HG03045 (cell line): ENCODE measurements around the gene LEO1.
"Not testable (repeated sequence)": the region's sequence is repeated elsewhere in the genome, so short reads cannot be mapped to it uniquely, and the experiment has no call there.

ENCODE experiments used
- ATAC-seq: cut with Tn5 transposase; IDR thresholded peaks from one replicate; pipeline ENCODE4 v1.9.1; 2021; ENCODE audit warnings: mild to moderate bottlenecking, moderate library complexity; ENCODE audit not compliant: unreplicated experiment

Gene LEO1

DNA sequence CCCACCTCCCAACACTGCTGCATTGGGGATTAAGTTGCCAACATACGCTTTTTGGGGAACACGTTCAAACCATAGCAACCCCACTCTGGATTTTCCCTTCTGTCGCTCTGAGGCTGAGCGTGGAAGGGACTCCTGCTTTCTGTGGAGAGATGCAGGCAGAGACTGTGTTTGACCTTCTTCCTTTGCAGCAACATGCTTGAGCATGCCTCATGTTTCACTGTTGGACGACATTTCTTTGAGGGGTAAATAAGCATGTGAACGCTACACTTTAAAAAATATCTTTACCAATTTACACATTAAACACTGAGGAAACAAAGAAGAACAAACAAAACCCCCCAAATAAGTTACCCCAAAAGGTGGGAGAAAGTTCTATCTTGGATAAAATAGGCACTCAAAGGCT is 33.2 kb upstream of the LEO1 start:
- no peak for ATAC-seq

DNA sequence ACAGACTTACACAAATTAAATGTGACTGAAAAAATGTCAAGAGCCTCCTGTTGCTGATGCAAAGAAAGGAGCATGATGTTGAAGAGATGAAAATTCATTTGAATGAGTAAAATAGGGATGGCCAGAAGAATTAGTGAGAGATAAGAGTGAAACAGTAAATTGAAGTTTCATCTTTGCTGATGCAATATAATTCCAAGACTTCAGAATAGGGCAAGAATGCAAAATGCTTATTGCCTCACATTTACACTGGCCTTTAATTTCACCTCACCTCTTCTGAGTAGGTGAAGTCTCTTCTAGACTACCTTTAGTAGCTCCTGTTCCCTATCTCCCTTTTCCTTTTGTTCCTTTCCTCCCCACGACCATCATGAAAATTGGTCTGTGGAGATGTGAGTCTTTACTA is 32.1 kb upstream of the LEO1 start:
- ATAC-seq, result no peak

DNA sequence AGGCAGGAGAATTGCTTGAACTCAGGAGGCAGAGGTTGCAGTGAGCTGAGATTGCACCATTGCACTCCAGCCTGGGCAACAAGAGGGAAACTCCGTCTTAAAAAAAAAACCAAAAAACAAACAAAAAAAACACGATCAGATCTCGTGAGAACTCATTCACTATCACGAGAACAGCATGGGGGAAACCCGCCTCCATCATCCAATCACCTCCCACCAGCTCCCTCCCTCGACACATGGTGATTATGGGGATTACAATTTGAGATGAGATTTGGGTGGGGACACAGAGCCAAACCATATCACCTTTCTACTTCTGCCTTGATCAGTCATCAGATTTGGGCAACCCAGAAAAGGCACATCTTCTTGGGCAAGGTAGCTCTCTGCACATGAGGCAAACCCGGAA is 31.5 kb upstream of the LEO1 start:
- ATAC-seq, result not testable (repeated sequence)

DNA sequence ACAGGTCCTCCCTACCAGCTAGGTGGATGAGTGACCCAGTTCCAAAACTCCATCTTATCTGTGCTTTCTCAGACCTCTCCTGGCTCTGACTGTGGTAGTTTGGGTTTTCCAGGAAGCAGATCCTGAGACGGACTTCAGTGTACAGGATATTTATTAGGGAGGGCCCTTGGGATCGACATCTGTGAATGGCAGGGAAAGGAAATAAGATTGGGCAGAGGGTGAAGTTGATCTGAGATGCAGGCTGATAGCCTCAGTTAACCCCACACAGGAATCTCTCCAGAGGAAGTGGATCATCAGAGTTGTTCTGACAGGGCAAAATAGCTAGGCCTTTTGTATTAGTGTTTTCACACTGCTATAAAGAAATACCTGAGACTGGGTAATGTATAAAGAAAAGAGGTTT is 30.8 kb upstream of the LEO1 start:
- ATAC-seq, result no peak

DNA sequence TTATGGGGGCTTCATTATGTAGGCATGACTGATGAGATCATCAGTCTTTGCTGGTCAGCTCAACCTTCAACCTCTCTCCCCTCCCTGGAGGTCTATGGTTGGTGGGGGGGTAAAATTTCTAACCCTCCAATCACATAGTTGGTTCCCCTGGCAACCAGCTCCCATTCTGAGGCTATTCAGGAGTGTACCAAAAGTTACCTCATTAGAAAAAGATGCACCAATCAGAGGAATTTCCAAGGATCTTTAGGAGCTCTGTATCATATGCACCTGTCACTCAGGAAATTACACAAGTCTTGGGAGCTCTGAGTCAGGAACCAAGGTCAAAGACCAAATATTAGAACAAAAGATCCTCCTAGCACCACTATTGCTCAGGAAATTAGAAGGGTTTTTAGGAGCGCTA is 21.4 kb upstream of the LEO1 start:
- no peak for ATAC-seq

DNA sequence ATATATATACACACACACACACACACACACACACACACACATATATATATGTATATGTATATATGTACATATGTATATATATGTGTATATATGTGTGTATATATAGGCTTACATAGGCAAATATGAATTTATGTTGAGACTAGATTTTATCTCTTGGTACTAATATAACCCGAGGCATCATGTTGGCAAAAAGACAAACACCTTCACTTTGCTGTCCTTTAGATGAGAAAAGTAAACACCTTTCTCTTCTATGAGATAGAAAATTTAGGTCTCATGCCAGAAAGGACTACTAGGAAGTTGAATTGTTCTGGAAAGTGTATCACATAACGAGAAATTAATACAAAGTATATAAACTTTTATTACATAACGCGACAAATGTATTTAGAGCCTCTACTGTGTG is 19.6 kb upstream of the LEO1 start:
- no peak for ATAC-seq

DNA sequence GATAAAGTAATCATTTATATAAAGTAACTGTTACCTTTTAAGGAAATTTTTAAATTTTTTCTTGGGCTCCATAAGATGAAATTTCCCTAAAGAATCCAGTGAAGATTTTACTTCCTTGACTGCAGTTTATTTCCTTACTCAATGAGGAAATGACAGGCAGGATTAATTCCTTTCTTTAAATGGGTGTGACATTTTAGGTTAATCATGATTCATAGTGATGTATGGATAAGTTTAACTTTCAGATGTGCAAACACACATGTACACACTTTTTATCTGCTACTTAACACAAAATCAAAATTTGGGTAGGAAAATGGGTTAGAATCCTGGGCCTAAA is 11.2 kb upstream of the LEO1 start:
- ATAC-seq, result no peak

DNA sequence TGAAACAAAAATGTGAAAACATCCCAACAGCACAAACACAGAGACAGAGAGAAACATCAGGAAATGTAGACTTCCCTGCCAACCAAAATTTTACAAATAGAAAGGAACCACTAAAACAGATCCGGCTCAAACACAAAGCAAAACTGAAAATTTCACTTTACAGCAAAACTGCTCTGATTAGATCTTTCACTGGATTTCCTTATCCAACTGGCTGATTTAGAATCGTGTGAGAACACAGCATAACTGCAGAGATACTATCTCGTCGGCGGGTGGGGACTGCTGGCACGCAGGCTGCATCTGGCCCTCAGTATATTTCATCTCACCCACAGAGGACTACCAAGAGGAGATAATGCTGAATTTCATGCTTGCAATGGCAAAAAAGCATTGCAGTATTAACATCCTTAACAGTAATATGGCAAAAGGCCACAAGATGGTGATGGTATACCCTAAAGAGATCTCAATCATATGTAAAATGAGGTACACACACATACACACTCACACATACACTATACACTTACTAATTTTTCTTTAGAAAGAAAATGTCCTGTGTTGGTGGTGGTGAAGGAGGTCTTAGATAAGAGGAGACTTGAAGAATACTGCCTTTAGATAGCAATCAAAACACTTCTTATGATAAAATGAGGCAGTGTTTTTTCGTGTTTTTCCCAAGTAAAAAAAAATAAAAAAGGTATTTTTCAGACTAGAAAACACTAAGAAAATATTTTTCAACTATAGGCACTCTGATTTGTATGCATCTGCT is 10.6 kb upstream of the LEO1 start:
- peak; percentile 72 for ATAC-seq

DNA sequence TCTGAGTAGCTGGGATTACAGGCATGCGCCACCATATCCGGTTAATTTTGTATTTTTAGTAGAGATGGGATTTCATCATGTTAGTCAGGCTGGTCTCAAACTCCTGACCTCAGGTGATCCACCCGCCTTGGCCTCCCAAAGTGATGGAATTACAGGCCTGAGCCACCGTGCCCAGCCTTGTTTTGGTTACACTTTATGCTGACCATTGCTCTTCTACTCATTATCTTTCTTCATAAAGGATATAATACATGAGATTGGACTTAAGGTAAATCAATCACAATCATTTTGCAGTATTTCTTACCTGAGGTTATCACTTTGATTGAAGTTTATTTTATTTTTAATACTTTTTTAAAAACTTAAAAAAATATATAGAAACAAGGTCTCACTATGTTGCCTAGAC is 2.2 kb upstream of the LEO1 start:
- ATAC-seq, result no peak

DNA sequence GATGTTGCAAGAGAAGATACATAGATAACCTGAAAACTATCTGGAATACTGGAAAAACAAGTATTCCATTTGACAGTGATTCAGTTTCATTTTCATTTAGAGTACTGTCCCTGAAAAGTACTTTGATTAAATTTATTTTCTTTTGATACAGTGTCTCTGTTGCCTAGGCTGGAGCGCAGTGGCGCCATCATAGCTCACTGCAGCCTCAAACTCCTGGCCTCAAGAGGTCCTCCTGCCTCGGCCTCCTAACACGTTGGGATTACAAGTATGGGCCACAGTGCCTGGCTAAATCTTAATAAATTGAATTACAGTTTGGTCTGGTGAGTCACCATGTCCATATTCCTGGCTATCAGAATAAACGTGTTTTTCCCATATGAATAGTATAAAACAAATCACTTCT is 1.6 kb upstream of the LEO1 start:
- no peak for ATAC-seq

DNA sequence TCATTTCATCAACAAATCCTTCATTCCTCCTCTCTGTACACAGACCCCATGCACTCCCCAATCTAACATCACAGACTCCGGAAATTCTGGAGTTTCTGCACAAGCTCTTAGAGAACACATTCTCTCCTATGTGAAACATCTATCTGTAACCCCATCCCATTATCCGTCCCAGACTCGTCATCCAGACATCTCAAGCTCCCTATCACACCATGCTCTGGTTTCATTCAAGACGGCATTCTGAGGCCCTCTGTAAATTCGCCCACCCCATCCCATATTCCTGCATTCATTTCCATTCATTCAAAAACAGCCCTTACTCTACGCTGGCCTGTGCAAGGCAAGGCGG is 575 bp downstream of the LEO1 start:
- no peak for ATAC-seq

DNA sequence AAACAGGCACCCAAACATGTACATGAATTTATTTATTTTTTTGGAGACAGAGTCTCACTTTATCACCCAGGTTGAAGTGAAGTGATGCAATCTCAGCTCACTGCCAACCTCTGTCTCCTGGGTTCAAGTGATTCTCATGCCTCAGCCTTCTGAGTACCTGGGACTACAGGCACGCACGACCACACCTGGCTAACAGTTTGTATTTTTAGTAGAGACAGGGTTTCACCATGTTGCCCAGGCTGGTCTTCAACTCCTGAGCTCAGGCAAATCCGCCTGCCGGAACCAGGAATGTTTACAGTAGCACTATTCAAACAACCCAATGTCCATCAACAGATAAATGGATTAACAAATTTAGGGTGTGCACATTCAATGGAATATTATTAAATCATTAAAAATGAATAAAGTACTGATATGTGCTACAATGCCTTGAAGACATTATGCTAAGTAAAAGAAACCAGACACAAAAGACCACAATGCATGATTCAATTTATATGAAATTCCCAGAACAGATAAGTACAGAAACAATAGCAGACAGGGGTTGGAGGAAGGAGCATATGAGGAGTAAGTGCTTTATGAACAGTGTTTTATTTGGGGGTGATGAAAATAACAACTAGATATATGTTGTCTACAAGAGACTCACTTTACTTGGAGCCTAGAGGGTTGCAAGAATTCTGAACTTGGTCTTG is 1.3 kb downstream of the LEO1 start:
- no peak for ATAC-seq

DNA sequence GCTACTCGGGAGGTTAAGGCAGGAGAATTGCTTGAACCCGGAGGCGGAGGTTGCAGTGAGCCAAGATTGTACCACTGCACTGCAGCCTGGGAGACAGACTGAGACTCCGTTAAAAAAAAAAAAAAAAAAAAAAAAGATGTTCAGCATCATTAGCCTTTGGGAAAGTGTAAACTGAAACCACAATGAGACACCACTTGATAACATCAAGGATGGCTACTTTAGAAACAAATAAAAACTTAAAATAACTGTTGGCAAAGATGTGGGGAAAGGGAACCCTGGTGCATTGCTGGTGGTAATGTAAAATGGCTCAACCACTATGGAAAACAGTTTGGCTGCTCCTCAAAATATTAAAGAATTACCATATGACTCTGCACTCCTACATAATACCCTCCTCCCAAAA is 1.9 kb downstream of the LEO1 start:
- ATAC-seq, result no peak

DNA sequence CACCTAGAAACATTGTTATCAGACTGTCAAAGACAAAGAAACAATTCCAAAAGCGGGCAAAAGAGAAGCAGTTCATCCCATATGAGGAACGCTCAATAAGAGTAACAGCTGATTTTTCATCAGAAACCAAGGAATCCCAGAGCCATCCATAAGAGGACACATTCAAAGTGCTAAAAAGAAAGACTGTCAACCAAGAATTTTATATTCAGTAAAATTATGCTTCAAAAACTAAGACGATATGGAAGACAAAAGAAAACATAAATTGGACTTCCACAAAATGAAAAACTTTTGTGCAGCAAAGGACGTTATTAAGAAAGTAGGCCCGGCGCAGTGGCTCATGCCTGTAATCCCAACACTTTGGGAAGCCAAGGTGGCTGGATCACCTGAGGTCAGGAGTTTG is 4.0 kb downstream of the LEO1 start:
- no peak for ATAC-seq

DNA sequence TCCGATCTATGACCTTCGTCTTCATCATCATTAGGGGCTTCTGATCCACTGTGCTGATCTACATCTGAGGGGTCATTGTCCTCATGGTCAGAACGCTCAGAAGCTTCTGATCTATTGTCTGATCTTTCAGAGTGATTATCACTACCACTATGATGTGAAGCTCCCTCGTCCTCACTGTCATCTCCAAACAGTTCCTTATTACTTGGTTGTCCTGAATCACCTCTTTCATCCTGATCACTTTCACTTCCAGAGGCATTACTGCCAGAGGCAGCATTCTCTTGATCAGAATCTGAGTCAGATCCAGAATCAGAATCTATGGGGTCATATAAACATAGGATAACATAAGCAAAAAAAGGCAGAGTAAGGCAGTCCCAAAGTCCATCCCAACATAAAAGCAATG is 5.4 kb downstream of the LEO1 start:
- no peak for ATAC-seq

DNA sequence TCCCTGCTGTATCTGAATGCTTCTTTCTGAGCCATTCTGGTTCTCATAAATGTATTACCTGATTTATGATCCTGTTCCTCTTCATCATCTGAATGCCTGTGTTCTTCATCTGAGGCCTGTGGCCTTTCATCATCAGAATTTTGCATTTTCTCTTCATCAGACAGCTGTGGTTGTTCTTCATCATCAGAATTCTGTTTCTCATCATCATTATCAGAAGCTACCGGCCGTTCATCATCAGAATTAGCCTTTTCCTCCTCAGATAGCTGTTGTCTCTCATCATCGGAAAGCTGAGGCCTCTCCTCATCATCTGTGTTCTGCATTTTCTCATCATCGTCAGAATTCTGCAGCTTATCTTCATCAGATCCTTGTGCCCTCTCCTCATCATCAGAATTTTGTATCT is 5.9 kb downstream of the LEO1 start:
- ATAC-seq, result no peak

DNA sequence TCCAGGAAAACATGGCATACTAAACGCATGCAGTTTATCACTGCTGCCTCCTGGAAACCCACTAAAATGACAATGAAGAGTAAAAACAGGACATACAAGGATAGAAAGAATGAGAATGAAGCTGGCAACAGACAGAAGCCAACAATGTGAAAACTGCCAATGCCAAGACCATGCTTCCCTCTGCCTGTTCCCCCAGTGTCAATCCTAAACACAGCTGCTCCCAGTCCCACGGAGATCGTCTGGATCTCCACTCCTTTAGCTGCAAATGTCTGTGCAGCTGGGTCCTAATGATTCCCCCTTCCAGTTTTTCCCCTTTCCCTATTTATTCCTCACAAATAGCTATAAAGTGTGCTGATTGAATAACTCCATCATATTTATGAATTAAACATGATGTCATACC is 16.1 kb downstream of the LEO1 start:
- no peak for ATAC-seq

DNA sequence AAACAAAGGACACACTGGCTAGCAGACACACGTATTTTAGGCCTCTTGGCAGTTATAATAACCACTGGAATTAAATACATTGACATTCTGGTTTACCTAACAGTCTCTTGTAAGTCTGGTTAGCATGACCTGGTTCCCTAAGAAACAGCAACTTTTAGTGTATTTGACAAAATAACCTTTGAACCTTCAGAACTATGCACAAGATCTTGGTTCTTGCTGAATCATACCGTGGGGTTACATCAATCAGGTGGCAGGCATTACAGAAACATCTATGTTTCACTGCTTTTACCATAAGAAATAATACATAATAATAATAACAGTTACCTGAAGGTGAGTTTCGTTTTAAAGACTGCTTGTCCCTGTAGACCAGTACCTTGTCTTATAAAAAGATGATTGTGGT is 18.8 kb downstream of the LEO1 start:
- ATAC-seq, result no peak

DNA sequence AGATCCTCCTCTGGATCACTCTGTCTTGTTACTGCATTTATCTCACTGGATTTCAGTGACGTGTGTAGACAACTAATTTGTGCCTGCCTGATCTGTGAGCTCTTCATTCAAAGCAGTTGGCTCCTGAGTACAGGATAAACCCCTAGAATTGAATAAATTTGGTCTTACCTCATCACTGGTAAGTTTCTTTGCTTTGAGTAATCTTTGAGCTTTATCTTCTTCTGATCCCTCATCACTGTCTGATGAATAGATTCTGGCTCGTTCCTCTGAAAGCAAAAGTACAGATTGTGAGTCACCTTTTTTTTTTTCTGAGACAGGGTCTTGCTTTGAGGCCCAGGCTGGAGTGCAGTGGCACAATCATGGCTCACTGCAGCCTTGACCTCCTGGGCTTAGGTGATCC is 24.5 kb downstream of the LEO1 start:
- ATAC-seq, result no peak

DNA sequence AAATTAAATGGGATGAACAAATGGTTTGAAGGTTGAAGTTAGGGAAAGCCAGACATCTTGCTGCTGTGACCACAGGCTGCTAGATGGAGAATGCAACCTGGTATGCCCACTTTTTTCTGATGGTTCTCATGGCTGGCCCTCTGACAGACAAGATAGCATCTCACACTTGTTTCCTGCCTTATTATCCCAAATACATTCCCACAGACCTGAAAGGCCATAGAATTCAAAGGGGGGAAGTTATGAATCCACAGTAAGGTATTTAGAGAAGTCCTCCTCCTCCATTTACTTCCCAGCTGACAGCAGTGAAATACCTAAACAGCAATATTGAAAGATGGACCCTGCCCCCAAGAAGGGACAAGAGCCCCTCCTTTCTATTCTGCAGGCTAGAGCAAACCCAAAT is 32.4 kb downstream of the LEO1 start:
- ATAC-seq, result no peak

DNA sequence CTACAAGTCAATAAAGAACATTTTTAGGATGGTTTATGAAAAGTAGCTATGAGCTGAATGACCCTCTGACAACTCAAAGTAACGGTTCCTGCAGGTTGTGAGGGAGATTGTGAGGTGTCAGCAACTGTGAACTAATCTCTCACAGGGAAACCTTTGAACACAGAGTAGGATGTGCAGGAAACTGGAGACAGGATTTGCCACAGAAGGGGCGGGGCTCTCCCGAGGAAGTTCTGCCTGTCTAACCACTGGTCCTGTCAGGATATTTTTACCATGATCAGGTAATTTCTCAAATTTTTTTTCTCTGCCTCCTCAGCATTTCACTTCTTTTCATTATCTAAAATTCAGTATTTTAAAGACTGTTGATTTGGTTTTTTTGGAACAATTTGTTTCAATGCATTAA is 33.3 kb downstream of the LEO1 start:
- no peak for ATAC-seq

DNA sequence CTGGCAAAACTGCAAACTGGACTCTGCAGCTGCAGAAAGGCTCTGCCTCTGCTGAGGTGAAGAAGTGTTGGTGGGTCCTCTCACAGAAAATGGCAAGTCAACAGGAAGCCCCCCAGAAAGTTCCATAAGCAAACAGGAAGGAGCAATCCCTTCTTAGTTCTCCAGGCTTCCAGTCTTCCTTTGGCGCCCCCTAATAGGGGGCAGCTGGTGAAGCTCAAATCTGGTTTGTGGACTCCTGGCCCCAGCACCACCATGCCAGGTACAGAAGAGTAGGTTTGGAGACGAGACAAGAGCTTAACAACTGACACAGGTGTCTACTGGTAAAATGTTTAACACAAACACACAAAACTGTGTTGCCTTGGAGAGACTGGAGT is 35.5 kb downstream of the LEO1 start:
- no peak for ATAC-seq

DNA sequence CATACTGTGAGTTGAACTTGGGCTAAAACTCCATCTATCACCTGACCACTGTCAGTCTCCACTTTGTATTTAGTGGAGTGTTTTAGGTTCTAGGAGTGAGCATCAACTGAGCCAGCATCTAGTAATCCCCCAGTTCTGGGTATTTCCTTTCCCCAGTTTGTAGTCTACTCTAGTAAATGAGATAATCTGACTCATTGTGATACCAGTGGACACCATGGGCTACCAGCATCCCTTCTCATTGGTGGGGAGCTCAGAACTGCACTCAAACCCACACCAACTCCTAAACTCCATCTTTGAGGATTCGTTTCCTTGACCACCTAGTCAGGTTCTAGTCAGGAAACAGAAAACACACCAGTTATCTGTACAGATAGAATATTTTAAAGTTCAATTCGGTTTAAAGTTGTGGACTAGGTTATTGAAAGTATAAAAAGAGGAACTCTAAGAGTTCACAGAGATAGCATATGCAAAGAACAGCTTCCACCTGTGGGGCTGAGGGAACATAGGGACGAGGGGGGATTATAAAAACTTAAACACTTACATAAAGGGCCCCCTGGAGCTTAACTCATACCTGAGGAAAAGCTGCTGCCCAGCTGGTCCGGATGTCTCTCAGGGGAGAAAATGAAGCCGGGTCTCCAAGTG is 36.0 kb downstream of the LEO1 start:
- ATAC-seq, result peak; percentile 93
